Activated T-cell treated with anti-CD3 and anti-CD28 coated beads for 4 hours (primary cell): ENCODE results near the gene AP1AR.

ENCODE experiments used
- DNase-seq: peaks from one replicate; pipeline ENCODE4 v3.0.0-alpha.2; 2020

The AP1AR gene

GRCh38 chr4:112318239-112319142, 86.9 kb downstream of the AP1AR start:
- DNase-seq: no peak
